HepG2 (cell line): ENCODE measurements around the gene PKDREJ. TPM values are rescaled to one million over a fixed set of nuclear protein-coding genes. Genes with fewer than 3 reads are reported as not detected.

Source experiments
- AGO2 ChIP-seq: fragments of 200-400 bp; formaldehyde crosslinking; optimal IDR thresholded peaks from 2 replicates; pipeline ENCODE3; 2017; ENCODE audit warnings: mild to moderate bottlenecking, low read depth, low read length, moderate library complexity
- ARID2 ChIP-seq: sonication (generic); formaldehyde crosslinking; IDR thresholded peaks from 2 replicates; pipeline ENCODE4 v1.8.1; 2022; ENCODE audit warnings: mild to moderate bottlenecking, missing genetic modification reagents, borderline replicate concordance
- ARID4A ChIP-seq: sonication (generic); formaldehyde crosslinking; IDR thresholded peaks from 2 replicates; pipeline ENCODE4 v1.5.0; 2020; ENCODE audit warnings: mild to moderate bottlenecking, missing genetic modification reagents, borderline replicate concordance
- CBFB ChIP-seq: sonication (generic); formaldehyde crosslinking; IDR thresholded peaks from 2 replicates; pipeline ENCODE4 v1.4.0; 2020; ENCODE audit warnings: missing genetic modification reagents
- CBX2 ChIP-seq, 2 experiments: fragments of 200-600 bp in 1 of 2; sonication (generic); formaldehyde crosslinking in 1 of 2; IDR thresholded peaks; 2 replicates each; pipeline versions ENCODE4 v1.7.0 to v1.8.1; 2018 to 2022; ENCODE audit warnings: low read depth in 2 of 2, low read length in 1 of 2, mild to moderate bottlenecking in 1 of 2, missing genetic modification reagents in 1 of 2
- CCDC6 ChIP-seq: sonication (generic); formaldehyde crosslinking; IDR thresholded peaks from 2 replicates; pipeline ENCODE4 v1.8.1; 2022; ENCODE audit warnings: mild to moderate bottlenecking, missing genetic modification reagents, moderate library complexity
- CENPT ChIP-seq: sonication (generic); formaldehyde crosslinking; IDR thresholded peaks from 2 replicates; pipeline ENCODE4 v1.8.0; 2022; ENCODE audit warnings: low read depth, mild to moderate bottlenecking, moderate library complexity, missing genetic modification reagents
- EZH2 ChIP-seq: conservative IDR thresholded peaks from 2 replicates; pipeline ENCODE4 v1.6.1; 2012; ENCODE audit warnings: mild to moderate bottlenecking, low read depth, low read length, moderate library complexity
- GTF2F1 ChIP-seq: fragments of 150-350 bp; IDR thresholded peaks from 2 replicates; pipeline ENCODE4 v1.6.1; 2014; ENCODE audit warnings: low read length
- HOXA9 ChIP-seq: sonication (generic); formaldehyde crosslinking; IDR thresholded peaks from 2 replicates; pipeline ENCODE4 v1.8.1; 2022; ENCODE audit warnings: missing genetic modification reagents, mild to moderate bottlenecking, moderate library complexity, borderline replicate concordance
- MYPOP ChIP-seq: sonication (generic); formaldehyde crosslinking; IDR thresholded peaks from 2 replicates; pipeline ENCODE4 v1.8.1; 2023; ENCODE audit warnings: mild to moderate bottlenecking, moderate library complexity, missing genetic modification reagents
- ONECUT2 ChIP-seq: sonication (generic); formaldehyde crosslinking; IDR thresholded peaks from 2 replicates; pipeline ENCODE4 v1.4.0; 2020; ENCODE audit warnings: missing genetic modification reagents
- PTBP1 ChIP-seq: fragments of 200-400 bp; formaldehyde crosslinking; IDR thresholded peaks from 2 replicates; pipeline ENCODE4 v1.6.1; 2018; ENCODE audit warnings: low read length, low read depth; ENCODE audit not compliant: poor library complexity, severe bottlenecking
- RFX5 ChIP-seq: IDR thresholded peaks from 2 replicates; pipeline ENCODE4 v1.6.1; 2011; ENCODE audit warnings: low read depth, low read length, improper control_type of control experiment
- SNAPC2 ChIP-seq: sonication (generic); formaldehyde crosslinking; IDR thresholded peaks from 2 replicates; pipeline ENCODE4 v1.8.1; 2022; ENCODE audit warnings: mild to moderate bottlenecking, missing genetic modification reagents
- SOX6 ChIP-seq, 2 experiments: fragments of 450-650 bp in 1 of 2; sonication (generic) in 1 of 2; formaldehyde crosslinking in 1 of 2; IDR thresholded peaks; 2 replicates each; pipeline versions ENCODE4 v1.4.0 to v1.6.1; 2017 to 2020; ENCODE audit warnings: antibody characterized with exemption in 1 of 2, mild to moderate bottlenecking in 1 of 2, missing genetic modification reagents in 1 of 2
- TAF15 ChIP-seq: fragments of 200-400 bp; formaldehyde crosslinking; IDR thresholded peaks from one replicate; pipeline ENCODE4 v1.6.1; 2018; ENCODE audit warnings: mild to moderate bottlenecking, low read depth, low read length; ENCODE audit not compliant: poor library complexity, severe bottlenecking
- TARDBP ChIP-seq: sonication (generic); formaldehyde crosslinking; IDR thresholded peaks from 2 replicates; pipeline ENCODE4 v1.8.0; 2022; ENCODE audit warnings: mild to moderate bottlenecking, missing genetic modification reagents
- ZNF12 ChIP-seq: sonication (generic); formaldehyde crosslinking; IDR thresholded peaks from 2 replicates; pipeline ENCODE4 v1.5.0; 2020; ENCODE audit warnings: missing genetic modification reagents
- ZNF749 ChIP-seq: sonication (generic); formaldehyde crosslinking; IDR thresholded peaks from 2 replicates; pipeline ENCODE4 v1.8.0; 2022; ENCODE audit warnings: mild to moderate bottlenecking, missing genetic modification reagents, moderate library complexity, borderline replicate concordance
- ZNF878 ChIP-seq: sonication (generic); formaldehyde crosslinking; IDR thresholded peaks from 2 replicates; pipeline ENCODE4 v1.8.1; 2023; ENCODE audit warnings: mild to moderate bottlenecking, missing genetic modification reagents, moderate library complexity
- polyA plus RNA-seq, 8 experiments: library from polyadenylated mRNA; depleted of rRNA in 3 of 8; stranded (reverse) in 7 of 8; unstranded in 1 of 8; fragments of >200 nt; fragmentation: Illumina TruSeq in 4 of 8; extraction: Trizol in 4 of 8; gene quantifications; 2 replicates each; pipeline versions ENCODE4 v1.2.1 to v1.2.3, GENCODE V29; 2011 to 2016; ENCODE audit warnings: low read depth in 4 of 8, missing spikeins in 1 of 8, mixed read lengths in 1 of 8; ENCODE audit not compliant: insufficient read depth in 1 of 8
- total RNA-seq, 5 experiments: library from RNA; depleted of rRNA; stranded (reverse); fragments of >200 nt; fragmentation: Illumina TruSeq; extraction: Trizol; gene quantifications; 2 replicates each; pipeline ENCODE4 v1.2.3, GENCODE V29; 2016; ENCODE audit warnings: low read depth in 1 of 5

PKDREJ gene
- total and polyA plus RNA-seq, 2 of the 13 experiments (the other 11 are each of a cell fraction or from before 2014, with no cell fraction given) = not detected

- TF ChIP-seq ZNF12 (0 out of 2 replicates have a peak, but pooled peaks have one; percentile 61), ONECUT2 (CRISPR knock-in tag) (no peak), CCDC6 (CRISPR knock-in tag) (peak; percentile 90), ZNF878 (CRISPR knock-in tag) (peak; percentile 68; the same call in 1 of the 2 replicates), SOX6 (IDR thresholded peaks at IDR 0.05) (no peak), SOX6 (CRISPR knock-in tag; IDR thresholded peaks at IDR 0.05) (peak; percentile 40), MYPOP (CRISPR knock-in tag) (peak; percentile 83; the same call in 1 of the 2 replicates), ARID2 (0 out of 2 replicates have a peak, but pooled peaks have one; percentile 27), HOXA9 (peak; percentile 78; the same call in 1 of the 2 replicates), ARID4A (CRISPR knock-in tag) (peak; percentile 81), AGO2 (peak; percentile 66), CBFB (CRISPR knock-in tag) (peak; percentile 94), TARDBP (CRISPR knock-in tag) (peak; percentile 56; the same call in 1 of the 2 replicates), TAF15 (no peak), SNAPC2 (peak; percentile 39; the same call in 1 of the 2 replicates), GTF2F1 (no peak), CENPT (no peak), CBX2 (IDR thresholded peaks at IDR 0.05; ENCODE audit: low read depth, low read length) (no peak), CBX2 (CRISPR knock-in tag; IDR thresholded peaks at IDR 0.05; ENCODE audit: low read depth) (no peak), EZH2 (no peak), RFX5 (no peak), ZNF749 (CRISPR knock-in tag) (peak; percentile 68; the same call in 1 of the 2 replicates), PTBP1 (no peak)
Measured at GRCh38 chr22:46267431-46268279, 4.5 kb upstream of the PKDREJ start, which contains the start of gene TTC38 (continued).
